Esophagus squamous epithelium (tissue), 5 donors: ENCODE measurements around the gene HS3ST2. TPM values are rescaled to one million over a fixed set of nuclear protein-coding genes. Genes with fewer than 3 reads are reported as not detected.

Source experiments
- DNase-seq: peaks from one replicate; lab custom pipeline; 2025; lab: John Stamatoyannopoulos, UW
- H3K27ac ChIP-seq, 4 donors: fragments of 200-600 bp; sonication (generic); one replicate each; pipeline ENCODE4 v1.5.1; 2016 to 2019; ENCODE audit warnings: mild to moderate bottlenecking in 1 of 4
- H3K27me3 ChIP-seq, 4 donors: fragments of 200-600 bp; sonication (generic); 1 replicate in 3 of 4; 2 replicates in 1 of 4; pipeline versions ENCODE4 v1.5.1 to v1.6.0; 2017 to 2021; ENCODE audit warnings: antibody characterized with exemption in 1 of 4
- H3K36me3 ChIP-seq, 3 donors: fragments of 200-600 bp; sonication (generic); one replicate each; pipeline ENCODE4 v1.5.1; 2016 to 2019
- H3K4me1 ChIP-seq, 3 donors: fragments of 200-600 bp; sonication (generic); one replicate each; pipeline ENCODE4 v1.5.1; 2017 to 2019
- H3K4me3 ChIP-seq, 4 donors: fragments of 200-600 bp; sonication (generic); 1 replicate in 3 of 4; 2 replicates in 1 of 4; pipeline ENCODE4 v1.5.1; 2016 to 2019; ENCODE audit warnings: mild to moderate bottlenecking in 2 of 4, moderate library complexity in 1 of 4
- H3K9me3 ChIP-seq, 3 donors: fragments of 200-600 bp; sonication (generic); one replicate each; pipeline ENCODE4 v1.5.1; 2016 to 2019
- POLR2A ChIP-seq, 4 donors: fragments of 450-650 bp; IDR thresholded peaks; one replicate each; pipeline ENCODE4 v1.6.1; 2017; ENCODE audit warnings: antibody characterized with exemption in 4 of 4, mild to moderate bottlenecking in 4 of 4, moderate library complexity in 3 of 4
- WGBS, 2 donors: methylation state at CpG; one replicate each; pipeline ENCODE4 v1.1.5; 2018; 5-methylcytosine and 5-hydroxymethylcytosine counted together
- intact Hi-C: fragments of 100-400 bp; cut with DNase I; formaldehyde crosslinking; loops from one replicate; pipeline ENCODE4 v1.15.0; 2022
- total RNA-seq, 4 donors: library from RNA; depleted of rRNA; stranded (reverse); fragments of >200 nt; gene quantifications; one replicate each; pipeline ENCODE4 v1.1.0, GENCODE V29; 2016
- TF ChIP-seq, protein P1 (sequence below), 6 experiments: fragments of 450-650 bp in 4 of 6; fragments of 200-600 bp in 2 of 6; sonication (generic) in 2 of 6; IDR thresholded peaks; one replicate each; pipeline ENCODE4 v1.5.1; 2016 to 2019; ENCODE audit warnings: antibody characterized with exemption in 6 of 6, mild to moderate bottlenecking in 4 of 6, moderate library complexity in 4 of 6
- donor health status: DM: yes; HTN: yes; CAD: no.

Gene HS3ST2
- total RNA-seq, 4 donors from 2014 or later: 0.12 to 0.76 (median 0.30) TPM; not detected in 1

DNA sequence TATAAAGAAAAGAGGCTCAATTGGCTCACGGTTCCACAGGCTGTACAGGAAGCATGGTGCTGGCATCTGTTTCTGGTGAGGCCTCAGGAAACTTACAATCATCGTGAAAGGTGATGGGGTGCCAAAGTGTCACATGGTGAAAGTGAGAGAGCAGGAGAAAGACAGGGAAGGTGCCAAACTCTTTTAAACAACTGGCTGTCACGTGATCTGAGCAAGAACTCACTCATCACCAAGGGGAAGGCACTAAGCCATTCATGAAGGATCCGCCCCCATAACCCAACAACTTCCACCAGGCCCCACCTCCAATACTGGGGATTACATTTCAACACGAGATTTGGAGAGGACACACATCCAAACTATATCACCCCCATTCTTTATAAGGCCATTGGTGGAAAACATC, 28.4 kb upstream of the HS3ST2 start:
- no peaks in the 10 kb centered on the region for H3K9me3 ChIP-seq
- TF ChIP-seq, protein P1, sequence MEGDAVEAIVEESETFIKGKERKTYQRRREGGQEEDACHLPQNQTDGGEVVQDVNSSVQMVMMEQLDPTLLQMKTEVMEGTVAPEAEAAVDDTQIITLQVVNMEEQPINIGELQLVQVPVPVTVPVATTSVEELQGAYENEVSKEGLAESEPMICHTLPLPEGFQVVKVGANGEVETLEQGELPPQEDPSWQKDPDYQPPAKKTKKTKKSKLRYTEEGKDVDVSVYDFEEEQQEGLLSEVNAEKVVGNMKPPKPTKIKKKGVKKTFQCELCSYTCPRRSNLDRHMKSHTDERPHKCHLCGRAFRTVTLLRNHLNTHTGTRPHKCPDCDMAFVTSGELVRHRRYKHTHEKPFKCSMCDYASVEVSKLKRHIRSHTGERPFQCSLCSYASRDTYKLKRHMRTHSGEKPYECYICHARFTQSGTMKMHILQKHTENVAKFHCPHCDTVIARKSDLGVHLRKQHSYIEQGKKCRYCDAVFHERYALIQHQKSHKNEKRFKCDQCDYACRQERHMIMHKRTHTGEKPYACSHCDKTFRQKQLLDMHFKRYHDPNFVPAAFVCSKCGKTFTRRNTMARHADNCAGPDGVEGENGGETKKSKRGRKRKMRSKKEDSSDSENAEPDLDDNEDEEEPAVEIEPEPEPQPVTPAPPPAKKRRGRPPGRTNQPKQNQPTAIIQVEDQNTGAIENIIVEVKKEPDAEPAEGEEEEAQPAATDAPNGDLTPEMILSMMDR (IDR thresholded peaks at IDR 0.05): no peak
- no peak for TF ChIP-seq POLR2A (IDR thresholded peaks at IDR 0.05)
- intact Hi-C loops: no loop called here
- 53 to 61% methylated on average over 5 of the region's 5 CpGs for WGBS, 2 donors
- H3K4me3 ChIP-seq: no peak overlapping the region
- H3K27ac ChIP-seq: no peak overlapping the region
- H3K4me1 ChIP-seq: no peaks in the 10 kb centered on the region
- no peak for DNase-seq
- H3K36me3 ChIP-seq: no peaks in the 10 kb centered on the region
- H3K27me3 ChIP-seq: no peaks in the 10 kb centered on the region

DNA sequence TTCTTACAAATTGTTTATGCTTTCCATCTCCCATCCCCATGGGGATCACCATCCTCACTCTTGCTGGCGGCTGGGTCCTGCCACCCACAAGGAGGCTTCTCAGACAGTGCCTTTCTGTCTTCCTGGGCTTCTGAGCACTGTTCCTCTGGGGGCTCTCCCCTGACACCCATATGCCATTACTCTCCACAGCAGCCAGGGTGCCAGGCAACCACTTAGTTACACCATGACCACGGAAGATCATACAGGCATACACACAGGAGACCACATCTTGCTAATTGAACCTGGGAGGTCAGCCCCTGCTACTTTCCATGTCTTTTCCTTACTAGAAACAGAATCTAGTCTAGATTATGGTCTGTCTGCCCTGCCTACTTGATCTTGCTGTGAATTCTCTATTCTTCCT, 27.7 kb upstream of the HS3ST2 start:
- H3K27ac ChIP-seq: no peak overlapping the region
- WGBS, 2 donors: 76 to 87% methylated on average over 2 of the region's 2 CpGs

DNA sequence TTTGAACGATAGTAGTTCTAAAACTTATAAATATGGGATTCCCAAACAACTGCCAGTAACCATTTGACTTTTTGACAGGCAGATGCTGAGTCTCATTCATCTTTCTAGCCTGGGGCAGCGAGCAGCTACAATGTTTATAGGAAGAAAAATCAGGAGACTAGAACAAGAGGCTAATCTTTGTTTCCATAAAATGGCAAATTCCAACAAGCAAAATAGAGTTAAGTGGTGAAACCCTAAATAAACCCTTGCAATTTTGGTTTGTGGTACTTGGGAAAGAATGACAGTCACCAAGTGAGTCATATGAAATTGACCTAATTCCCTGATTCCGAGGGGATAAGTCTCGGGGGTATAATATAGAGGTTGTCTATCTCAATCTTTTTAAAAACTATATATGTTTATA, 27.3 kb upstream of the HS3ST2 start:
- no peaks in the 10 kb centered on the region for H3K4me1 ChIP-seq
- H3K9me3 ChIP-seq: no peaks in the 10 kb centered on the region
- no peaks in the 10 kb centered on the region for H3K27me3 ChIP-seq
- 60 to 69% methylated on average over 4 of the region's 4 CpGs for WGBS, 2 donors
- TF ChIP-seq POLR2A (IDR thresholded peaks at IDR 0.05): no peak
- TF ChIP-seq, protein P1 (IDR thresholded peaks at IDR 0.05): no peak
- H3K36me3 ChIP-seq: no peaks in the 10 kb centered on the region
- no peak for DNase-seq
- intact Hi-C loops: no loop called here
- no peak overlapping the region for H3K4me3 ChIP-seq
- H3K27ac ChIP-seq: no peak overlapping the region

More for the DNA sequence above, 27.7 kb upstream of the HS3ST2 start:
- DNase-seq: no peak
- H3K27me3 ChIP-seq: no peaks in the 10 kb centered on the region
- H3K36me3 ChIP-seq: no peaks in the 10 kb centered on the region
- H3K9me3 ChIP-seq: no peaks in the 10 kb centered on the region
- H3K4me1 ChIP-seq: no peaks in the 10 kb centered on the region
- no peak overlapping the region for H3K4me3 ChIP-seq
- TF ChIP-seq, protein P1 (IDR thresholded peaks at IDR 0.05): no peak
- no peak for TF ChIP-seq POLR2A (IDR thresholded peaks at IDR 0.05)
- intact Hi-C loops: no loop called here

DNA sequence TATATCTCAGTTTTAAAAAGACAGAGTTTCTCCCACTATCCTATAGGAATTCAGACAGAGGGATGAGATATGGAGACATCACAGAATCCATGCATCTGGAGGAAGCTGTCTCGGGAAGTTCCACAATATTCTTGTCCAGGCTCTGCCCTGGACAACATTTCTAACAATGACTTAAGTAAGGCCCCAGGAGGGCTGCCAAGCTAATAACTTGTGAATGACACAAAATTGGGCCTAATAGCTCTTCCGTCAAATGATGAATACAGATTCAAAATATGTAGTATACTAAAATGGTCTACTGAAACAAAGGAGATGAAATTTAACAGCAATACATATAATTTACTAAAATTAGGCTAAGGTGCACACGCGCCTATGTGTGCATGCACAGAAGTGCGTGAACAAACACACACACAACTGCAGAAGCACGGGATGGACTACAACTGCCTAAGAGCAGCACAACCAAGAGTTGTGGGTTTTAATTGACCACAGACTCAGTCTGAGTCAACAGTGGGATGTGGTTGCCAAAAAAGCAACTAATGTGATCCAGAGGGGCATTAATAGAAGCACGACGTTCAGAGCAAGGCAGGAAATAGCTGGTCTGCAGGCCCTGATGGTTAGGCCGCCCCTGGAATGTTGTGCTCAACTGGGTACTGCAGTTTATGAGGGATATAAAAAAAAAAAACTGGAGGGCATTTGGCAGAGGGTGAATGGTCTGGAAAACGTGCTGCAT, 26.3 kb upstream of the HS3ST2 start:
- no peak for DNase-seq
- intact Hi-C loops: no loop called here
- Histone ChIP-seq H3K36me3 (no peaks in the 10 kb centered on the region), H3K27ac (no peak overlapping the region), H3K9me3 (no peaks in the 10 kb centered on the region), H3K4me1 (no peaks in the 10 kb centered on the region), H3K27me3 (no peaks in the 10 kb centered on the region), H3K4me3 (no peak overlapping the region)
- TF ChIP-seq POLR2A (IDR thresholded peaks at IDR 0.05): no peak
- TF ChIP-seq, protein P1 (IDR thresholded peaks at IDR 0.05): no peak
- 50 to 56% methylated on average over 10 of the region's 10 CpGs for whole genome bisulfite sequencing, 2 donors

DNA sequence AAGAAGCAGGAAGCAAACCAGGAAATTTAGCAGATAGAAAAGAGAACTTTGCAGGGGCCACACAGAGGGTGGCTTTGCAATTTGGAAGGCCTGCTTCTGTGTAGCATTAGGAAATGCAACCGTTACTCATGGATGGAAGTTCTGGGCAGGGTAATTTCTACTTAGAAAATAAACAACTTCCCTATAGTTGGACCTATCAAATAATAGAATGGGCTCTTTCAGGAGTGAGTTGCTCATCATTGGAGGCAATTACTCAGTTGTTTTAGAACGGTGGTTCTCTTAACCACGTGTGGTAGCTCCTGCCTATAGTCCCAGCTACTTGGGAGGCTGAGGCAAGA, 25.8 kb upstream of the HS3ST2 start:
- H3K27me3 ChIP-seq: no peaks in the 10 kb centered on the region
- intact Hi-C loops: no loop called here
- H3K27ac ChIP-seq: no peak overlapping the region
- DNase-seq: no peak
- WGBS, 2 donors: 41 to 50% methylated on average over 3 of the region's 3 CpGs
- no peaks in the 10 kb centered on the region for H3K4me1 ChIP-seq
- H3K4me3 ChIP-seq: no peak overlapping the region
- no peaks in the 10 kb centered on the region for H3K9me3 ChIP-seq
- no peaks in the 10 kb centered on the region for H3K36me3 ChIP-seq
- TF ChIP-seq, protein P1 (IDR thresholded peaks at IDR 0.05): no peak
